Measurements from ENCODE around the gene FXYD7.
"Not testable (repeated sequence)": the region's sequence is repeated elsewhere in the genome, so short reads cannot be mapped to it uniquely, and the experiment has no call there.

Gene FXYD7

GRCh38 chr19:35184267-35184666 is 41.2 kb downstream of the FXYD7 start:
- DNase-seq (ENCODE audit: extremely low read depth, low read depth): no peak
- no peak overlapping the region for H3K4me3 ChIP-seq (replicated peaks; ENCODE audit: low read depth, low read length)
- TF ChIP-seq, protein P1, sequence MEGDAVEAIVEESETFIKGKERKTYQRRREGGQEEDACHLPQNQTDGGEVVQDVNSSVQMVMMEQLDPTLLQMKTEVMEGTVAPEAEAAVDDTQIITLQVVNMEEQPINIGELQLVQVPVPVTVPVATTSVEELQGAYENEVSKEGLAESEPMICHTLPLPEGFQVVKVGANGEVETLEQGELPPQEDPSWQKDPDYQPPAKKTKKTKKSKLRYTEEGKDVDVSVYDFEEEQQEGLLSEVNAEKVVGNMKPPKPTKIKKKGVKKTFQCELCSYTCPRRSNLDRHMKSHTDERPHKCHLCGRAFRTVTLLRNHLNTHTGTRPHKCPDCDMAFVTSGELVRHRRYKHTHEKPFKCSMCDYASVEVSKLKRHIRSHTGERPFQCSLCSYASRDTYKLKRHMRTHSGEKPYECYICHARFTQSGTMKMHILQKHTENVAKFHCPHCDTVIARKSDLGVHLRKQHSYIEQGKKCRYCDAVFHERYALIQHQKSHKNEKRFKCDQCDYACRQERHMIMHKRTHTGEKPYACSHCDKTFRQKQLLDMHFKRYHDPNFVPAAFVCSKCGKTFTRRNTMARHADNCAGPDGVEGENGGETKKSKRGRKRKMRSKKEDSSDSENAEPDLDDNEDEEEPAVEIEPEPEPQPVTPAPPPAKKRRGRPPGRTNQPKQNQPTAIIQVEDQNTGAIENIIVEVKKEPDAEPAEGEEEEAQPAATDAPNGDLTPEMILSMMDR (IDR thresholded peaks at IDR 0.05; ENCODE audit: low read depth, low read length, missing control alignments): no peak

GRCh38 chr19:35184884-35185283 is 41.8 kb downstream of the FXYD7 start:
- no peak overlapping the region for H3K4me3 ChIP-seq (replicated peaks; ENCODE audit: low read depth, low read length)
- TF ChIP-seq, protein P1 (IDR thresholded peaks at IDR 0.05; ENCODE audit: low read depth, low read length, missing control alignments): no peak
- DNase-seq (ENCODE audit: extremely low read depth, low read depth): no peak

GRCh38 chr19:35194012-35194984 is 51.2 kb downstream of the FXYD7 start:
- no peak for DNase-seq (ENCODE audit: extremely low read depth, low read depth)
- H3K4me3 ChIP-seq (replicated peaks; ENCODE audit: low read depth, low read length): no peak overlapping the region
- TF ChIP-seq, protein P1 (IDR thresholded peaks at IDR 0.05; ENCODE audit: low read depth, low read length, missing control alignments): no peak

- TF ChIP-seq, protein P1 (IDR thresholded peaks at IDR 0.05; ENCODE audit: low read depth, low read length, missing control alignments): no peak
- no peak overlapping the region for H3K4me3 ChIP-seq (replicated peaks; ENCODE audit: low read depth, low read length)
- no peak for DNase-seq (ENCODE audit: extremely low read depth, low read depth)
Observed at GRCh38 chr19:35195830-35196229, 52.8 kb downstream of the FXYD7 start.

DNA sequence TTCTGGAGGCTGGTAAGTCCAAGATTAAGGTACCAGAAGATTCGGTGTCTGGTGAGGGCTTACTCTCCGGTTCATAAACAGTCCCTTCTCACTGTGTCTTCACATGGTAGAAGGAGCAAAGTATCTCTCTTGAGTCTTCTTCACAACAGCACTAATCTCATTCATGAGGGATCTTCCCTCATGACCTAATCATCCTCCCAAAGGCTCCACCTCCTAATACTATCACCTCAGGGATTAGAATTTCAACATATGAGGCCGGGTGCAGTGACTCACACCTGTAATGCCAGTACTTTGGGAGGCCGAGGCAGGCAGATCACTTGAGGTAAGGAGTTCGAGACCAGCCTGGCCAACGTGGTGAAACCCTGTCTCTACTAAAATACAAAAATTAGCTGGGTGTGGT is 53.8 kb downstream of the FXYD7 start:
- not testable (repeated sequence) for DNase-seq (ENCODE audit: extremely low read depth, low read depth)

GRCh38 chr19:35199481-35199880 is 56.4 kb downstream of the FXYD7 start:
- TF ChIP-seq, protein P1 (IDR thresholded peaks at IDR 0.05; ENCODE audit: low read depth, low read length, missing control alignments): no peak
- H3K4me3 ChIP-seq (replicated peaks; ENCODE audit: low read depth, low read length): no peak overlapping the region
- DNase-seq (ENCODE audit: extremely low read depth, low read depth): no peak

More for the DNA sequence above, 53.8 kb downstream of the FXYD7 start:
- not testable (repeated sequence) for H3K4me3 ChIP-seq (replicated peaks; ENCODE audit: low read depth, low read length)

Data from HFF-Myc (cell line).